Activated T-cell treated with anti-CD3 and anti-CD28 coated beads, Interleukin-2, amount 50 U/mL, for 48 hours (primary cell): ENCODE data around the gene LRRN1.
"Not testable (repeated sequence)": the region's sequence is repeated elsewhere in the genome, so short reads cannot be mapped to it uniquely, and the experiment has no call there.

Experiments used
- DNase-seq, 2 experiments: peaks; one replicate each; pipeline ENCODE4 v3.0.0-alpha.2; 2020

Gene LRRN1

GRCh38 chr3:3815206-3815605 lies 16.0 kb downstream of the LRRN1 start:
- DNase-seq: no peak

GRCh38 chr3:3816034-3816433 lies 16.8 kb downstream of the LRRN1 start:
- no peak for DNase-seq

GRCh38 chr3:3817865-3818264 lies 18.6 kb downstream of the LRRN1 start:
- no peak for DNase-seq

GRCh38 chr3:3821777-3822176 lies 22.5 kb downstream of the LRRN1 start:
- DNase-seq: no peak

GRCh38 chr3:3825035-3825434 lies 25.8 kb downstream of the LRRN1 start:
- DNase-seq: no peak

GRCh38 chr3:3826521-3826920 lies 27.3 kb downstream of the LRRN1 start:
- DNase-seq: no peak

- DNase-seq: no peak
Observed at GRCh38 chr3:3827111-3827510, 27.9 kb downstream of the LRRN1 start.

- not testable (repeated sequence) for DNase-seq
Observed at GRCh38 chr3:3828417-3828816, 29.2 kb downstream of the LRRN1 start.

GRCh38 chr3:3836845-3837244 lies 37.6 kb downstream of the LRRN1 start:
- DNase-seq: no peak

GRCh38 chr3:3842356-3842755 lies 43.1 kb downstream of the LRRN1 start:
- no peak for DNase-seq

- no peak for DNase-seq
Observed at GRCh38 chr3:3847994-3848922, 49.0 kb downstream of the LRRN1 start.

GRCh38 chr3:3848923-3849275 lies 49.7 kb downstream of the LRRN1 start:
- DNase-seq: no peak

- no peak for DNase-seq
Observed at GRCh38 chr3:3851621-3852323, 52.5 kb downstream of the LRRN1 start.

- no peak for DNase-seq
Observed at GRCh38 chr3:3853544-3853943, 54.3 kb downstream of the LRRN1 start.

GRCh38 chr3:3855056-3855455 lies 55.8 kb downstream of the LRRN1 start:
- DNase-seq: no peak

- no peak for DNase-seq
Observed at GRCh38 chr3:3860235-3860634, 61.0 kb downstream of the LRRN1 start.

- DNase-seq: no peak
Observed at GRCh38 chr3:3862534-3862933, 63.3 kb downstream of the LRRN1 start.

- DNase-seq: no peak
Observed at GRCh38 chr3:3875491-3875890, 76.3 kb downstream of the LRRN1 start.

GRCh38 chr3:3881050-3881449 lies 81.8 kb downstream of the LRRN1 start:
- DNase-seq: no peak

GRCh38 chr3:3887311-3887710 lies 88.1 kb downstream of the LRRN1 start:
- not testable (repeated sequence) for DNase-seq

- no peak for DNase-seq
Observed at GRCh38 chr3:3893590-3893989, 94.4 kb downstream of the LRRN1 start.
